ENCODE results near the gene TADA3.
A peak's percentile ranks its signal among the peaks of the same experiment; 100 is the strongest.

Gene TADA3, protein sequence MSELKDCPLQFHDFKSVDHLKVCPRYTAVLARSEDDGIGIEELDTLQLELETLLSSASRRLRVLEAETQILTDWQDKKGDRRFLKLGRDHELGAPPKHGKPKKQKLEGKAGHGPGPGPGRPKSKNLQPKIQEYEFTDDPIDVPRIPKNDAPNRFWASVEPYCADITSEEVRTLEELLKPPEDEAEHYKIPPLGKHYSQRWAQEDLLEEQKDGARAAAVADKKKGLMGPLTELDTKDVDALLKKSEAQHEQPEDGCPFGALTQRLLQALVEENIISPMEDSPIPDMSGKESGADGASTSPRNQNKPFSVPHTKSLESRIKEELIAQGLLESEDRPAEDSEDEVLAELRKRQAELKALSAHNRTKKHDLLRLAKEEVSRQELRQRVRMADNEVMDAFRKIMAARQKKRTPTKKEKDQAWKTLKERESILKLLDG

GRCh38 chr3:9792405-9793160, at the start of gene TADA3, which contains the start of gene ARPC4:
Gene TADA3, minus strand, starts transcription at chr3:9792473. Its CDS starts 1,007 bp downstream, at chr3:9791466.
Gene ARPC4, plus strand, starts transcription at chr3:9793082. Its CDS starts 40 bp downstream, at chr3:9793122.
- DNase-seq = peak; percentile 66

GRCh38 chr3:9841015-9841414, 48.7 kb upstream of the TADA3 start:
- no peak for DNase-seq

- DNase-seq = no peak
These were observed 46.6 kb upstream of the TADA3 start for GRCh38 chr3:9838856-9839255.

- DNase-seq = no peak
These were observed 45.7 kb upstream of the TADA3 start for GRCh38 chr3:9837701-9838582.

- DNase-seq = no peak
These were observed 42.5 kb upstream of the TADA3 start for GRCh38 chr3:9834520-9835380.

DNA sequence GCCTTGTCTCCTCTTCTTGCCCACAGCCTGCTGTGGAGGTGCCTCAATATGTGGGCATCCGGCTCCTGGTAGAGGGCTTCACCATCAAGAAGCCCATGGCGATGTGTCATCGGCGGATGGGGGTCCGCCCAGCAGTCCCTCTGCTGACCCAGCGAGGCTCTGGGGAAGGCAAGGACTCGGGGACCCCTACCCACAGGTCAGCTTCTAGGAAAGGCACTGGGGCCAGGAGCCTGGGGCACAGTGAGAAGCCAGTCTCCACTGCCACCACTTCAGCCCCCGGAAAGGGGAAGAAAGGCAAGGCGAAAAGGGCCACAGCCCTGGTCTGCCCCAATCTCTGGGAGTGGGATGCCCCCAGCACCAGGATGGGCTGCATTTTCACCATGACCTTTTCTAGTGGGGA, 40.8 kb upstream of the TADA3 start:
- DNase-seq = no peak

GRCh38 chr3:9831253-9831652, 39.0 kb upstream of the TADA3 start:
- no peak for DNase-seq

DNA sequence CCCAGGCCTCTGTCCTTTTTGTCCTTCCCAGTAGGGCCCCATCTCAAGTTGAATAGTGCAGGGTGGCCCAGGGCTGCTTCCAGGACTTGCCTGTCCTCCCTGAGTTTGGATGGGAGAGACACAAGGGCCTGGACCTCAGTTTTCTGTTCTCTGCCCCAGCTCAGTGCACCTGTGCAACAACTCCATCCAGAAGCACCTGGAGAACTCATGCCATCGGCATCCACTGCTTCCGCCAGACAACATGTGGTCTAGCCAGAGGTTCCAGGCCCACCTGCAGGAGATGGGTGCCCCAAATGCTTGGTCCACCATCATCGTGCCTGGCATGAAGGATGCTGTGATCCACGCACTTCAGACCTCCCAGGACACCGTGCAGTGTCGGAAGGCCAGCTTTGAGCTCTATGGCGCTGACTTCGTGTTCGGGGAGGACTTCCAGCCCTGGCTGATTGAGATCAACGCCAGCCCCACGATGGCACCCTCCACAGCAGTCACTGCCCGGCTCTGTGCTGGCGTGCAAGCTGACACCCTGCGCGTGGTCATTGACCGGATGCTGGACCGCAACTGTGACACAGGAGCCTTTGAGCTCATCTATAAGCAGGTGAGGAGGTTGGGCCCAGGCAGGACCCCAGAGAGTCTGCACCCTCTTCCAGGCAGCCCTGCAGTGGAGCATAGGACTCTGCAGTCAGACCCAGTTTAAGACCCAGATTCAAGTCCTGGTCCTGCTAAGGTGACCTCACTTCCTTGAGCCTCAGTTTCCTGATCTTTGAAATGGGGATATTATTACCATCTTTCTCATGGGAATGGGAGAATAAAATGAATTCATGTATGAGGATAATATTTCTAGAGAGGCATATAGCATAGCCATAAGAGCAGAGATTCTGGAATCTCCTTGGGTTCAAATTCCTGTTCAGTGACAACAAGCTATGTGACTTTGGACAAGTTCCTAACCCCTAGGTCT, 36.8 kb upstream of the TADA3 start:
- DNase-seq = no peak

DNA sequence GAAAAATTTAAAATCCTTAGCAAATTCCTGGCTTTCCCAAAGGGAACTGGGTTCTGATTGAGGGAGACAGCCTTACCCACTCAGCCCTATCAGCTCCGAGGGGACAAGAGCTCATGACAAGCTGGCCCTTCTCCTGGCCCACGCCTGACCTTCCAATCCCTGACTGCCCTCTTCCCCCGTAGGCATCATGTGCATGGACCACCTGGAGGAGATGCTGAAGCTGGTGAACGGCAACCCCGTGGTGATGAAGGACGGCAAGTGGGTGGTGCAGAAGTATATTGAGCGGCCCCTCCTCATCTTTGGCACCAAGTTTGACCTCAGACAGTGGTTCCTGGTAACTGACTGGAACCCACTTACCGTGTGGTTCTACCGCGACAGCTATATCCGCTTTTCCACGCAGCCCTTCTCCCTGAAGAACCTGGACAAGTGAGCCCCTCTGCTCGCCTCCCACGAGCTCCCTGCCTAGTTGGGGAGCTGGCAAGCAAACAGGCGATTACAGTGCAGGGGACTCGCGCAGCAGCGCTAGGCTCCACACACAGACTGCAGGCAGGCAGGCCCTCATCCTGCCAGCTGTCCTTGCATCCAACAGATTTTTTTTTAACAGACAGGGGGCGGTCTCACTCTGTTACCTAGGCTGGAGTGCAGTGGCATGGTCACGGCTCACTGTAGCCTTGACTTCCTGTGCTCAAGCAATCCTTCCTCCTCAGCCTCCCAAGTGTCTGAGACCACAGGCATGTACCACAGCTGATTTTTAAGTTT, 34.7 kb upstream of the TADA3 start:
- DNase-seq = no peak

GRCh38 chr3:9825451-9826040, 33.3 kb upstream of the TADA3 start:
- no peak for DNase-seq

DNA sequence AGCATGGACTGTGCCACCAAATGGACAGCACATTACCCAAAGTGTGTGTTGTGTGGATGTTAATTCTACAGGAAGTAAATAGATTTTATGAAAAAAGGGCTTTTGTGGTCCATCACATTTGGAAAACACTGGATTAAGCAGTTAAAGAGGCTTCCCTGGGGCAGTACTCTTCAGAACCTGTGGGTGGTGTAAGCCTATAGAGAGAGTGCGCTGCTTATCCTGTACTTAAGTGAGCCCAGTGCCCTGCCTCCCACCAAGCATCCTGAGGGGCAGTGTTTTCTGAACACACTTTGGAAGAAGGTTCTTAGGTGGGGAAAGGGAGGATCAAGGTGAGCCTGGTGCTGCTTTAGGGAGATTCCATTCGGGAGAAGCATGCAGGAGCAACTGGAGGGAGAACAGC, 28.7 kb upstream of the TADA3 start:
- DNase-seq = no peak

GRCh38 chr3:9820543-9820942, 28.3 kb upstream of the TADA3 start:
- DNase-seq = no peak

DNA sequence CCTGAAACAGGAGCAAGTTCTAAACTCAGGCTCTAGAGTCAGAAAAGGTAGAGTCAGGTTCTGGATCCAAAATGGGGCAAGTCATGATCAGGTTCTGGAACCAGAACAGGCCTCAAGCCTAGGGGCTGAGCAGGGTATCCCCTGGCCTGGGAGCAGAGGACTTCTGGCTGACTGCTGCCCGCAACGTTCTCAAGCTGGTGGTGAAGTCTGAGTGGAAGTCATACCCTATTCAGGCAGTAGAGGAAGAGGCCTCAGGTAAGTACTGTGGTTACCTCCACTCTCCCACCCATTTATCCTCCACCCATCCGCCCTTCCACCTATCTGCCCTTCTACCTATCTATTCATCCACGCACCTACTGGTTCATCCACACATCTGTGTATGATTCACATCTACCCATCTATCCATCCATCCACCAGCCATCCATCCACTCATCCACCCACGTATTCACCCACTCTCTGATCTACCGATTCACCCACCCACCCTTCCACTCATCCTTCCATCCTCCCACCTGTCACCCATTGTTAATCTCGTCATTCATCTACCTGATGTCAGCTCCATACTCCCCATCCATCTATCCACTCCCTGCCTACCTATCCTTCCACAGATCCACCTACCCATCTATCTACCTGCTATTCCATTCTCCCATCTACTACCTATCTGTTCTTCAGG, 26.5 kb upstream of the TADA3 start:
- no peak for DNase-seq

DNA sequence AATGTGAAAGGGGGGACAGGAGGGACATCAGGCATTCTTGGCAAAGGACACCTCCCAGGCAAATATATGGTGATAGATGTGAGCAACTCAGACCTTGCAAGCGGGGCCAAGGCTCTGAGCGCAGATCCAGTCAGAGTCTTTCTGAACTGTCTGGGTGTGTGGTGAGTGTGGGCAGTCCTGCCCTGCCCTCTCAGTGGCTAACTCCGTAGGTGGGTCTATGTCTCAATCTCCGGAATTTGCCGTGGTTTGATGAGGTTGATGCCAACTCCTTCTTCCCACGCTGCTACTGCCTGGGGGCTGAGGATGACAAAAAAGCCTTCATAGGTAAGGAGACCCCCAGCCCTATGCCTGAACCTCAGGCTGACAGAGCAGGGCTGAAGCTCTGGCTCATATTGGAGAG, 25.2 kb upstream of the TADA3 start:
- no peak for DNase-seq

- DNase-seq = no peak
These were observed 23.7 kb upstream of the TADA3 start for GRCh38 chr3:9815986-9816385.

- DNase-seq = no peak
These were observed 20.7 kb upstream of the TADA3 start for GRCh38 chr3:9812870-9813483.

DNA sequence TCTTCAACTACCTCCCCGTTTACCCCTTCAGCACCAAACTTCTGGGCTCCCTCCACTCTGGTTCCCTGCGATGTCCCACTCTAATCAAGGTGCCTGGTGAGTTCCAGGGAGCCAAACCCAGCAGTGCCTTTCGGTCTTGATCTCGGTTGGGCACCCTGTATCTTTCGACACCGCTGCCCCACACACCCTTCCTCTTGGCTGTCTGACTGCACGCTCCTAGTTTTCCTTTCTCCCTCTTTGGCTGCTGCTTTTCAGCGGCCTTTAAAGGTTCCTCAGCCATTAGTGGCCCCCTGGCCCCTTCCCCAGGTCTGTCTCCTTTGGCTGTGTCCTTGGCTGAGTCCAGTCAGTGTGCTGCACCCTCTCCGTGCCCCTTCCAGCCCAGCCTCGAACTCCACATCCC, 18.6 kb upstream of the TADA3 start:
- no peak for DNase-seq

DNA sequence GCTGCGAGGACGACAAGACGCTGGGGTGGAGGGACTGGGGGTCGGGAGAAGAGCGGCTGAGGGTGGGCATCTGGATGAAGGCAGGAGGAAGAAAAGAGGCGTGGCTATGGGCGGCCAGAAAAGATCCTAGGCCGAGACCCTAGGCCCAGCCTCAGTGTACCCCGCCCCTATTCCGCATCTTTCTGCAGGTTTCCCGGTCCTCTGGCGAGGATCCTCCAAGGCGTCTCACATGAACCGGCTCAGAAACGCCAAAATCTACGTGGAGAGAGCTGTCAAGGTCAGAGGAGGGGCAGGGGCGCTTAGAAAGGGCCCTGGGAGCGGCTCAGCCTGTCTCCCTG, 18.1 kb upstream of the TADA3 start:
- DNase-seq = no peak

Data from NCI-H187 treated with DMSO at 0.1 percent for 48 hours (cell line).